Breast epithelium (tissue), 4 donors: Measurements from ENCODE around the gene PCGF2. TPM values are rescaled to one million over a fixed set of nuclear protein-coding genes. Genes with fewer than 3 reads are reported as not detected.

Experiments used
- DNase-seq, 2 donors: peaks; one replicate each; pipeline ENCODE4 v3.0.0-alpha.2; 2019; ENCODE audit warnings: low spot score in 2 of 2
- H3K27ac ChIP-seq, 2 donors: fragments of 200-600 bp; sonication (generic) in 1 of 2; one replicate each; pipeline ENCODE4 v1.5.1; 2016 to 2019; ENCODE audit warnings: mild to moderate bottlenecking in 1 of 2
- H3K27me3 ChIP-seq, 2 donors: fragments of 200-600 bp; sonication (generic) in 1 of 2; one replicate each; pipeline versions ENCODE4 v1.5.1 to v1.6.0; 2017 to 2019; ENCODE audit warnings: control low read depth in 1 of 2, mild to moderate bottlenecking in 1 of 2
- H3K36me3 ChIP-seq: fragments of 200-600 bp; one replicate; pipeline ENCODE4 v1.5.1; 2019
- H3K4me1 ChIP-seq, 2 donors: fragments of 200-600 bp; sonication (generic); one replicate each; pipeline ENCODE4 v1.5.1; 2016 to 2019; ENCODE audit warnings: control low read depth in 1 of 2
- H3K4me3 ChIP-seq, 3 donors: fragments of 200-600 bp; sonication (generic); 1 replicate in 2 of 3; 2 replicates in 1 of 3; pipeline ENCODE4 v1.5.1; 2016 to 2019; ENCODE audit warnings: mild to moderate bottlenecking in 3 of 3, moderate library complexity in 2 of 3
- H3K9me3 ChIP-seq, 2 donors: fragments of 200-600 bp; sonication (generic) in 1 of 2; one replicate each; pipeline ENCODE4 v1.5.1; 2016 to 2019; ENCODE audit warnings: control low read depth in 1 of 2
- POLR2A ChIP-seq: fragments of 450-650 bp; IDR thresholded peaks from one replicate; pipeline ENCODE4 v1.6.1; 2016; ENCODE audit warnings: antibody characterized with exemption, mild to moderate bottlenecking, moderate library complexity
- POLR2AphosphoS5 ChIP-seq, 3 donors: sonication (generic); formaldehyde crosslinking; IDR thresholded peaks; one replicate each; pipeline ENCODE4 v1.6.1; 2017; ENCODE audit warnings: antibody characterized with exemption in 3 of 3
- intact Hi-C: fragments of 100-400 bp; cut with DNase I; formaldehyde crosslinking; loops from one replicate; pipeline ENCODE4 v1.15.1; 2023; ENCODE audit warnings: low total_unique reads
- total RNA-seq, 3 donors: library from RNA; depleted of rRNA; stranded (reverse); fragments of >200 nt; gene quantifications; one replicate each; pipeline ENCODE4 v1.1.0, GENCODE V29; 2016
- TF ChIP-seq, protein P1 (sequence below), 3 donors: fragments of 450-650 bp; IDR thresholded peaks; one replicate each; pipeline ENCODE4 v1.5.1; 2016 to 2017; ENCODE audit warnings: antibody characterized with exemption in 3 of 3, mild to moderate bottlenecking in 3 of 3, moderate library complexity in 3 of 3

Gene PCGF2
- total RNA-seq, 3 donors from 2014 or later = 6.4 to 9.5 (median 9.3) TPM

DNA sequence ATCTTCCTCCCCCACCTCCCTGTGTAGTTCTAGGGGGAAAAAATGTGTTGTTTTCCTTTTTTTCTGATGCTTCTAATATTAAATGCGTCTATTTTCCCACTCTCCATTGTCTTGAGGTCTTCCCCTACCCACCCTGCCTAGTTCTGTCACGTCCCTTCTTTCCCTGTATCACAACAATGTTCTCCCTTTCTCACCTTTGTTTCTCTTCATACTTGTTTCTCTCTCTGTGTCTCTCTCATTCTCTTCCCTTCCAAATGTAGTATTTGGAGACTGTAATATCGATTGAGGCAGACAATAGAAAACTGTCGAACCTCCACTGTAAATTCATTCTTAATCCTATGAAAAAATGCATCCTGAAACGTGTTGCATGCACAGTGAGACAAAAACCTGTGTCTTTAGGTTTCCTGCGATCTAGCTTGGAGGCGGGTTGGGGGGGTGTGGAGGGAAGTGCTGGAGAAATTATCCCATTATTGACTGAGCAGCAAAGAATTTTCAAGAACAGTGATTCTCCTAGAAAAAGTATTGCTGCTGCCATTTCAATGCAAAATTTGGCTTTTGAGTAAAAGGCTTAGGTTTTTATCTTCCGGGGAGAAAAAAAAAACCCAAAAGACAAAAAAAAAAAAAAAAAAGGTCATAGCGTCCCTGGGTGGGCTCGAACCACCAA lies 3.1 kb upstream of the PCGF2 start:
- Histone ChIP-seq H3K9me3 (no peaks in the 10 kb centered on the region), H3K4me1 (peaks cover under 1 to 22% of the 10 kb centered on the region in 2 donors), H3K4me3 (peak overlapping the region; percentile 84 to 96 (median 91)), H3K27me3 (no peaks in the 10 kb centered on the region), H3K27ac (peak overlapping the region; percentile 79 to 94), H3K36me3 (no peaks in the 10 kb centered on the region)
- no peak for TF ChIP-seq POLR2AphosphoS5 (IDR thresholded peaks at IDR 0.05)
- TF ChIP-seq POLR2A = no peak
- TF ChIP-seq, protein P1, sequence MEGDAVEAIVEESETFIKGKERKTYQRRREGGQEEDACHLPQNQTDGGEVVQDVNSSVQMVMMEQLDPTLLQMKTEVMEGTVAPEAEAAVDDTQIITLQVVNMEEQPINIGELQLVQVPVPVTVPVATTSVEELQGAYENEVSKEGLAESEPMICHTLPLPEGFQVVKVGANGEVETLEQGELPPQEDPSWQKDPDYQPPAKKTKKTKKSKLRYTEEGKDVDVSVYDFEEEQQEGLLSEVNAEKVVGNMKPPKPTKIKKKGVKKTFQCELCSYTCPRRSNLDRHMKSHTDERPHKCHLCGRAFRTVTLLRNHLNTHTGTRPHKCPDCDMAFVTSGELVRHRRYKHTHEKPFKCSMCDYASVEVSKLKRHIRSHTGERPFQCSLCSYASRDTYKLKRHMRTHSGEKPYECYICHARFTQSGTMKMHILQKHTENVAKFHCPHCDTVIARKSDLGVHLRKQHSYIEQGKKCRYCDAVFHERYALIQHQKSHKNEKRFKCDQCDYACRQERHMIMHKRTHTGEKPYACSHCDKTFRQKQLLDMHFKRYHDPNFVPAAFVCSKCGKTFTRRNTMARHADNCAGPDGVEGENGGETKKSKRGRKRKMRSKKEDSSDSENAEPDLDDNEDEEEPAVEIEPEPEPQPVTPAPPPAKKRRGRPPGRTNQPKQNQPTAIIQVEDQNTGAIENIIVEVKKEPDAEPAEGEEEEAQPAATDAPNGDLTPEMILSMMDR (IDR thresholded peaks at IDR 0.05) = no peak
- intact Hi-C loops = no loop called here
- DNase-seq = no peak

GRCh38 chr17:38750312-38751121 lies 2.4 kb upstream of the PCGF2 start:
- H3K4me3 ChIP-seq = peak overlapping the region; percentile 84 to 91 (median 88)
- no peaks in the 10 kb centered on the region for H3K36me3 ChIP-seq
- H3K27me3 ChIP-seq = no peaks in the 10 kb centered on the region
- DNase-seq = no peak
- TF ChIP-seq, protein P1 (IDR thresholded peaks at IDR 0.05) = no peak
- TF ChIP-seq POLR2AphosphoS5 (IDR thresholded peaks at IDR 0.05) (no peak), POLR2A (no peak)
- peak overlapping the region; percentile 78 to 93 for H3K27ac ChIP-seq
- intact Hi-C loops = no loop called here
- H3K4me1 ChIP-seq = peaks cover 4 to 27% of the 10 kb centered on the region in 2 donors
- H3K9me3 ChIP-seq = no peaks in the 10 kb centered on the region

DNA sequence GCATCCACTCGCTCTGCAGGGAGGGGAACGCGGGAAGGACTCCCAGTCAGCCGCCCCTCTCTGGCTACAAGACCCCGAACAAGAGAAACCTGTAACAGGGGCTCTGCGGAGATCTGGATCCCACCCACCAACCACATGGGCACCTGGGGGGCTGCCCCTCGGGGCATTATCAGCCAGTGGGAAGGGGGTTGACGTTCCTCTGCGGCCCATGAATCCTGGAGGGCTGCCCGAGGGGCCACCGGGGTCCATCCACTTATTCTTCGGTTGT lies 1.8 kb upstream of the PCGF2 start:
- intact Hi-C loops = no loop called here
- Histone ChIP-seq H3K4me1 (peaks cover 4 to 27% of the 10 kb centered on the region in 2 donors), H3K27me3 (no peaks in the 10 kb centered on the region), H3K9me3 (no peaks in the 10 kb centered on the region), H3K27ac (peak overlapping the region; percentile 78 to 93), H3K4me3 (peak overlapping the region; percentile 84 to 91 (median 88)), H3K36me3 (no peaks in the 10 kb centered on the region)
- DNase-seq = no peak
- TF ChIP-seq POLR2AphosphoS5 (IDR thresholded peaks at IDR 0.05) (no peak), POLR2A (no peak)
- TF ChIP-seq, protein P1 (IDR thresholded peaks at IDR 0.05) = no peak

GRCh38 chr17:38749223-38750043 lies 1.3 kb upstream of the PCGF2 start:
- Histone ChIP-seq H3K36me3 (no peaks in the 10 kb centered on the region), H3K27me3 (no peaks in the 10 kb centered on the region), H3K27ac (peak overlapping the region; percentile 78 to 93), H3K9me3 (no peaks in the 10 kb centered on the region), H3K4me1 (peaks cover 4 to 26% of the 10 kb centered on the region in 2 donors), H3K4me3 (peak overlapping the region; percentile 84 to 91 (median 88))
- TF ChIP-seq POLR2AphosphoS5 (IDR thresholded peaks at IDR 0.05) (peak; percentile 41 to 56 (median 47)), POLR2A (peak; percentile 64)
- TF ChIP-seq, protein P1 (IDR thresholded peaks at IDR 0.05) = no peak
- peak; percentile 72 to 89 for DNase-seq
- intact Hi-C loops = no loop called here
